H9 (cell line): ENCODE data around the gene ZNHIT2. TPM values are rescaled to one million over a fixed set of nuclear protein-coding genes. Genes with fewer than 3 reads are reported as not detected.
A peak's percentile ranks its signal among the peaks of the same experiment; 100 is the strongest.

ENCODE experiments used
- DNase-seq: peaks from one replicate; pipeline ENCODE4 v3.0.0-alpha.2; 2017
- H2AFZ ChIP-seq: one replicate; pipeline ENCODE4 v1.6.1; 2013; ENCODE audit warnings: mild to moderate bottlenecking, low read length, control low read depth, moderate library complexity
- H2AK5ac ChIP-seq: 2 replicates; pipeline ENCODE4 v1.6.1; 2013; ENCODE audit warnings: low read length, control low read depth, mixed read lengths; ENCODE audit not compliant: insufficient read length
- H2BK120ac ChIP-seq: one replicate; pipeline ENCODE4 v1.6.1; 2013; ENCODE audit warnings: low read depth, mild to moderate bottlenecking, low read length, control low read depth, inconsistent platforms; ENCODE audit not compliant: poor library complexity, severe bottlenecking
- H2BK12ac ChIP-seq: 2 replicates; pipeline ENCODE4 v1.6.1; 2013; ENCODE audit warnings: low read length, control low read depth, mixed read lengths, low read depth; ENCODE audit not compliant: insufficient read length
- H2BK15ac ChIP-seq: 2 replicates; pipeline ENCODE4 v1.6.1; 2013; ENCODE audit warnings: low read depth, low read length, control low read depth
- H2BK20ac ChIP-seq: one replicate; pipeline ENCODE4 v1.6.1; 2013; ENCODE audit warnings: low read depth, mild to moderate bottlenecking, low read length, control low read depth, inconsistent platforms; ENCODE audit not compliant: poor library complexity, severe bottlenecking
- H2BK5ac ChIP-seq: 2 replicates; pipeline ENCODE4 v1.6.1; 2013; ENCODE audit warnings: low read length, control low read depth, mixed read lengths; ENCODE audit not compliant: insufficient read length
- H3K14ac ChIP-seq: 2 replicates; pipeline ENCODE4 v1.6.1; 2013; ENCODE audit warnings: low read length, control low read depth; ENCODE audit not compliant: insufficient read depth
- H3K18ac ChIP-seq: 2 replicates; pipeline ENCODE4 v1.6.1; 2013; ENCODE audit warnings: low read depth, mild to moderate bottlenecking, mixed read lengths, low read length, control low read depth; ENCODE audit not compliant: insufficient read length
- H3K23ac ChIP-seq: 2 replicates; pipeline ENCODE4 v1.6.1; 2013; ENCODE audit warnings: low read length, control low read depth, mixed read lengths, low read depth; ENCODE audit not compliant: insufficient read length
- H3K23me2 ChIP-seq: 2 replicates; pipeline ENCODE4 v1.6.1; 2013; ENCODE audit warnings: low read depth, mild to moderate bottlenecking, mixed read lengths, low read length, control low read depth; ENCODE audit not compliant: insufficient read length, poor library complexity, severe bottlenecking
- H3K27ac ChIP-seq: 2 replicates; pipeline ENCODE4 v1.5.1; 2013; ENCODE audit warnings: low read length, control low read depth, mixed read lengths, low read depth; ENCODE audit not compliant: insufficient read length
- H3K27me3 ChIP-seq: 2 replicates; pipeline ENCODE4 v1.6.1; 2013; ENCODE audit warnings: low read length, control low read depth, inconsistent platforms; ENCODE audit not compliant: insufficient read depth
- H3K4ac ChIP-seq: 2 replicates; pipeline ENCODE4 v1.6.1; 2013; ENCODE audit warnings: low read depth, mild to moderate bottlenecking, control low read depth, inconsistent platforms, low read length, moderate library complexity
- H3K4me1 ChIP-seq: 2 replicates; pipeline ENCODE4 v1.6.1; 2013; ENCODE audit warnings: low read length, control low read depth, inconsistent platforms; ENCODE audit not compliant: insufficient read depth
- H3K4me2 ChIP-seq: 2 replicates; pipeline ENCODE4 v1.6.1; 2013; ENCODE audit warnings: low read length, control low read depth, mixed read lengths; ENCODE audit not compliant: insufficient read length, insufficient read depth
- H3K56ac ChIP-seq: 2 replicates; pipeline ENCODE4 v1.6.1; 2013; ENCODE audit warnings: low read depth, mild to moderate bottlenecking, mixed read lengths, low read length, control low read depth; ENCODE audit not compliant: insufficient read length
- H3K79me1 ChIP-seq: 2 replicates; pipeline ENCODE4 v1.6.1; 2013; ENCODE audit warnings: low read depth, mild to moderate bottlenecking, moderate library complexity, low read length, control low read depth, inconsistent platforms; ENCODE audit not compliant: insufficient read depth, poor library complexity, severe bottlenecking
- H3K79me2 ChIP-seq: 2 replicates; pipeline ENCODE4 v1.6.1; 2013; ENCODE audit warnings: low read length, control low read depth, inconsistent platforms; ENCODE audit not compliant: insufficient read depth
- H3K9ac ChIP-seq: 2 replicates; pipeline ENCODE4 v1.6.1; 2013; ENCODE audit warnings: low read length, control low read depth, mixed read lengths; ENCODE audit not compliant: insufficient read length; ENCODE audit errors: extremely low read depth
- H3K9me3 ChIP-seq: one replicate; pipeline ENCODE4 v1.6.1; 2013; ENCODE audit warnings: low read depth, low read length, inconsistent platforms; ENCODE audit not compliant: control insufficient read depth
- H3T11ph ChIP-seq: one replicate; pipeline ENCODE4 v1.6.1; 2013; ENCODE audit warnings: mild to moderate bottlenecking, low read length, control low read depth, inconsistent platforms
- H4K20me1 ChIP-seq: one replicate; pipeline ENCODE4 v1.6.1; 2013; ENCODE audit not compliant: control insufficient read depth, insufficient read length, insufficient read depth
- H4K5ac ChIP-seq: 2 replicates; pipeline ENCODE4 v1.6.1; 2013; ENCODE audit warnings: low read depth, mild to moderate bottlenecking, mixed read lengths, low read length, control low read depth; ENCODE audit not compliant: insufficient read length
- H4K8ac ChIP-seq: replicated peaks from 2 replicates; pipeline ENCODE4 v1.6.1; 2013; ENCODE audit warnings: low read length, control low read depth, mixed read lengths, low read depth; ENCODE audit not compliant: insufficient read length
- H4K91ac ChIP-seq: 2 replicates; pipeline ENCODE4 v1.6.1; 2013; ENCODE audit warnings: low read depth, mild to moderate bottlenecking, moderate library complexity, mixed read lengths, low read length, control low read depth; ENCODE audit not compliant: insufficient read length
- H3K27ac Mint-ChIP-seq, 3 experiments: 2 replicates in 2 of 3; 3 replicates in 1 of 3; pipeline ENCODE4 v1.8.0; 2020 to 2021; ENCODE audit warnings: mixed read lengths in 3 of 3, mild to moderate bottlenecking in 1 of 3, moderate library complexity in 1 of 3
- H3K27me3 Mint-ChIP-seq: 2 replicates; pipeline ENCODE4 v1.8.0; 2021; ENCODE audit warnings: low read depth, mild to moderate bottlenecking, moderate library complexity, mixed read lengths
- H3K36me3 Mint-ChIP-seq, 3 experiments: 2 replicates in 2 of 3; 3 replicates in 1 of 3; pipeline ENCODE4 v1.8.0; 2020 to 2021; ENCODE audit warnings: low read depth in 3 of 3, mixed read lengths in 3 of 3; ENCODE audit not compliant: insufficient read depth in 1 of 3
- H3K4me1 Mint-ChIP-seq, 2 experiments: 2 replicates each; pipeline ENCODE4 v1.8.0; 2020; ENCODE audit warnings: mixed read lengths in 2 of 2
- H3K4me3 Mint-ChIP-seq, 2 experiments: 2 replicates in 1 of 2; 3 replicates in 1 of 2; pipeline ENCODE4 v1.8.0; 2020 to 2021; ENCODE audit warnings: mild to moderate bottlenecking in 2 of 2, mixed read lengths in 2 of 2, moderate library complexity in 1 of 2
- H3K9me3 Mint-ChIP-seq, 2 experiments: 2 replicates in 1 of 2; 3 replicates in 1 of 2; pipeline ENCODE4 v1.8.0; 2020; ENCODE audit warnings: mild to moderate bottlenecking in 2 of 2, mixed read lengths in 2 of 2, moderate library complexity in 1 of 2
- WGBS: extraction: QIAGEN DNeasy Blood & Tissue Kit; methylation state at CpG from one replicate; pipeline ENCODE4 v1.1.7; 2013; ENCODE audit warnings: missing lambda C conversion rate, low lambda C conversion rate, mixed read lengths; ENCODE audit not compliant: insufficient read length; ENCODE audit errors: extremely low coverage; 5-methylcytosine and 5-hydroxymethylcytosine counted together
- total RNA-seq: library from RNA; stranded (reverse); gene quantifications from 2 replicates; pipeline ENCODE4 v1.2.1, GENCODE V29; 2021
- TF ChIP-seq, protein P1 (sequence below): fragments of 200-600 bp; sonication (generic); conservative IDR thresholded peaks from 3 replicates; pipeline ENCODE4 v1.8.0; 2021; ENCODE audit warnings: antibody characterized with exemption, mild to moderate bottlenecking

ZNHIT2 gene
- total RNA-seq, 1 experiment from 2014 or later, result 18.3 TPM

GRCh38 chr11:65110354-65110861, 7.1 kb downstream of the ZNHIT2 start:
- Histone ChIP-seq H2BK15ac (no peak overlapping the region), H2AK5ac (no peak overlapping the region), H2AFZ (no peak overlapping the region), H3K18ac (no peak overlapping the region), H3K23ac (no peak overlapping the region), H3K4ac (no peak overlapping the region), H3K4me1 (no peaks in the 10 kb centered on the region), H3K9me3 (no peaks in the 10 kb centered on the region), H4K20me1 (no peaks in the 10 kb centered on the region), H2BK12ac (no peak overlapping the region), H2BK5ac (no peak overlapping the region), H3K79me2 (no peaks in the 10 kb centered on the region), H3K79me1 (no peaks in the 10 kb centered on the region), H3K27me3 (no peaks in the 10 kb centered on the region), H4K8ac (no peak overlapping the region), H3K4me2 (no peak overlapping the region), H3K9ac (no peak overlapping the region), H4K5ac (no peak overlapping the region), H3K14ac (no peak overlapping the region), H3T11ph (no peak overlapping the region), H2BK120ac (no peak overlapping the region), H3K56ac (no peak overlapping the region), H4K91ac (no peak overlapping the region), H3K27ac (no peak overlapping the region), H3K23me2 (peaks cover 13% of the 10 kb centered on the region), H2BK20ac (no peak overlapping the region)
- no peaks in the 10 kb centered on the region for H3K27me3 Mint-ChIP-seq
- peak overlapping the region in 1 of 2 experiments; percentile 29; a peak in 1 of 5 replicates for H3K4me3 Mint-ChIP-seq
- no peak overlapping the region; a peak in 1 of 7 replicates for H3K27ac Mint-ChIP-seq
- peak; percentile 92 for DNase-seq
- peaks cover 2 to 23% (median 15%) of the 10 kb centered on the region in 3 experiments; a peak in 6 of 7 replicates for H3K36me3 Mint-ChIP-seq
- TF ChIP-seq, protein P1, sequence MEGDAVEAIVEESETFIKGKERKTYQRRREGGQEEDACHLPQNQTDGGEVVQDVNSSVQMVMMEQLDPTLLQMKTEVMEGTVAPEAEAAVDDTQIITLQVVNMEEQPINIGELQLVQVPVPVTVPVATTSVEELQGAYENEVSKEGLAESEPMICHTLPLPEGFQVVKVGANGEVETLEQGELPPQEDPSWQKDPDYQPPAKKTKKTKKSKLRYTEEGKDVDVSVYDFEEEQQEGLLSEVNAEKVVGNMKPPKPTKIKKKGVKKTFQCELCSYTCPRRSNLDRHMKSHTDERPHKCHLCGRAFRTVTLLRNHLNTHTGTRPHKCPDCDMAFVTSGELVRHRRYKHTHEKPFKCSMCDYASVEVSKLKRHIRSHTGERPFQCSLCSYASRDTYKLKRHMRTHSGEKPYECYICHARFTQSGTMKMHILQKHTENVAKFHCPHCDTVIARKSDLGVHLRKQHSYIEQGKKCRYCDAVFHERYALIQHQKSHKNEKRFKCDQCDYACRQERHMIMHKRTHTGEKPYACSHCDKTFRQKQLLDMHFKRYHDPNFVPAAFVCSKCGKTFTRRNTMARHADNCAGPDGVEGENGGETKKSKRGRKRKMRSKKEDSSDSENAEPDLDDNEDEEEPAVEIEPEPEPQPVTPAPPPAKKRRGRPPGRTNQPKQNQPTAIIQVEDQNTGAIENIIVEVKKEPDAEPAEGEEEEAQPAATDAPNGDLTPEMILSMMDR, result peak; percentile 96
- peaks cover 15 to 19% of the 10 kb centered on the region in 2 experiments for H3K4me1 Mint-ChIP-seq
- WGBS, result no CpG with 5 or more reads among the region's 18 CpGs
- H3K9me3 Mint-ChIP-seq, result no peaks in the 10 kb centered on the region
